HG03442 (cell line): ENCODE results near the gene MLNR.

Experiments used
- ATAC-seq: cut with Tn5 transposase; IDR thresholded peaks from one replicate; pipeline ENCODE4 v1.9.1; 2021; ENCODE audit warnings: mild to moderate bottlenecking, moderate library complexity; ENCODE audit not compliant: unreplicated experiment

MLNR gene

GRCh38 chr13:49225223-49226042 is 5.3 kb downstream of the MLNR start:
- no peak for ATAC-seq

GRCh38 chr13:49226613-49227012 is 6.5 kb downstream of the MLNR start:
- ATAC-seq = no peak

- ATAC-seq = no peak
Observed at GRCh38 chr13:49234741-49235140, 14.6 kb downstream of the MLNR start.

GRCh38 chr13:49235856-49236431 is 15.8 kb downstream of the MLNR start:
- ATAC-seq = no peak

GRCh38 chr13:49238621-49239020 is 18.5 kb downstream of the MLNR start:
- ATAC-seq = no peak

GRCh38 chr13:49240017-49240416 is 19.9 kb downstream of the MLNR start:
- no peak for ATAC-seq

GRCh38 chr13:49241296-49241695 is 21.2 kb downstream of the MLNR start:
- no peak for ATAC-seq

- no peak for ATAC-seq
Observed at GRCh38 chr13:49245101-49245500, 25.0 kb downstream of the MLNR start.

- peak; percentile 31 for ATAC-seq
Observed at GRCh38 chr13:49246850-49247642, 26.9 kb downstream of the MLNR start.

GRCh38 chr13:49247643-49248621 is 27.8 kb downstream of the MLNR start, which contains the start of gene CDADC1:
CDADC1 (plus strand) TSS chr13:49247925; CDS start chr13:49248038, 113 bp downstream.
- ATAC-seq = peak; percentile 92

GRCh38 chr13:49248622-49249002 is 28.5 kb downstream of the MLNR start:
- ATAC-seq = no peak

GRCh38 chr13:49251326-49251725 is 31.2 kb downstream of the MLNR start:
- ATAC-seq = no peak

- no peak for ATAC-seq
Observed at GRCh38 chr13:49253310-49253709, 33.2 kb downstream of the MLNR start.

- no peak for ATAC-seq
Observed at GRCh38 chr13:49254007-49254406, 33.9 kb downstream of the MLNR start.

- ATAC-seq = no peak
Observed at GRCh38 chr13:49256841-49257240, 36.7 kb downstream of the MLNR start.

GRCh38 chr13:49258089-49258796 is 38.1 kb downstream of the MLNR start:
- no peak for ATAC-seq

- no peak for ATAC-seq
Observed at GRCh38 chr13:49259586-49259985, 39.4 kb downstream of the MLNR start.

- ATAC-seq = no peak
Observed at GRCh38 chr13:49262634-49263033, 42.5 kb downstream of the MLNR start.

GRCh38 chr13:49265822-49266221 is 45.7 kb downstream of the MLNR start:
- ATAC-seq = no peak

- no peak for ATAC-seq
Observed at GRCh38 chr13:49271264-49271663, 51.1 kb downstream of the MLNR start.
